Calu3 (cell line): ENCODE data around the gene COL4A4. TPM values are rescaled to one million over a fixed set of nuclear protein-coding genes. Genes with fewer than 3 reads are reported as not detected.

Experiments used
- BruUV-seq: library from RNA; stranded (reverse); fragments of 400-500 nt; replicated peaks from 2 replicates; lab custom pipeline; 2021; lab: Mats Ljungman, UMichigan
- CTCF ChIA-PET: fragments of 300-600 bp; sonication (Branson Sonifier 250); formaldehyde crosslinking; loops from one replicate; lab custom pipeline; 2022; ENCODE audit warnings: antibody characterized with exemption; lab: Charles Lee
- DNase-seq: peaks from one replicate; pipeline ENCODE4 v3.0.0; 2022
- H3K27ac Mint-ChIP-seq: one replicate; pipeline ENCODE4 v1.8.0; 2022; ENCODE audit warnings: mixed read lengths; ENCODE audit not compliant: unreplicated experiment
- H3K27me3 Mint-ChIP-seq: one replicate; pipeline ENCODE4 v1.8.0; 2022; ENCODE audit warnings: mixed read lengths; ENCODE audit not compliant: unreplicated experiment
- H3K36me3 Mint-ChIP-seq: one replicate; pipeline ENCODE4 v1.8.0; 2022; ENCODE audit warnings: mild to moderate bottlenecking, moderate library complexity, mixed read lengths; ENCODE audit not compliant: insufficient read depth, unreplicated experiment
- H3K4me1 Mint-ChIP-seq: one replicate; pipeline ENCODE4 v1.8.0; 2022; ENCODE audit warnings: mild to moderate bottlenecking, low read depth, mixed read lengths; ENCODE audit not compliant: unreplicated experiment
- H3K4me3 Mint-ChIP-seq: one replicate; pipeline ENCODE4 v1.8.0; 2022; ENCODE audit warnings: mild to moderate bottlenecking, low read depth, moderate library complexity, mixed read lengths; ENCODE audit not compliant: unreplicated experiment
- H3K9me3 Mint-ChIP-seq: one replicate; pipeline ENCODE4 v1.8.0; 2022; ENCODE audit warnings: low read depth, mixed read lengths; ENCODE audit not compliant: unreplicated experiment
- intact Hi-C: fragments of 100-400 bp; cut with micrococcal nuclease; formaldehyde crosslinking; loops from one replicate; pipeline ENCODE4 v1.10.0; 2022; ENCODE audit not compliant: unreplicated experiment
- total RNA-seq: library from RNA; stranded (reverse); gene quantifications from 2 replicates; pipeline ENCODE4 v1.2.3, GENCODE V29; 2022
- TF ChIP-seq, protein P1 (sequence below): fragments of 200-600 bp; IDR thresholded peaks from one replicate; pipeline ENCODE4 v1.8.0; 2022; ENCODE audit warnings: antibody characterized with exemption; ENCODE audit not compliant: unreplicated experiment

Gene COL4A4
- total RNA-seq, 1 experiment from 2014 or later, result 17.2 TPM

DNA sequence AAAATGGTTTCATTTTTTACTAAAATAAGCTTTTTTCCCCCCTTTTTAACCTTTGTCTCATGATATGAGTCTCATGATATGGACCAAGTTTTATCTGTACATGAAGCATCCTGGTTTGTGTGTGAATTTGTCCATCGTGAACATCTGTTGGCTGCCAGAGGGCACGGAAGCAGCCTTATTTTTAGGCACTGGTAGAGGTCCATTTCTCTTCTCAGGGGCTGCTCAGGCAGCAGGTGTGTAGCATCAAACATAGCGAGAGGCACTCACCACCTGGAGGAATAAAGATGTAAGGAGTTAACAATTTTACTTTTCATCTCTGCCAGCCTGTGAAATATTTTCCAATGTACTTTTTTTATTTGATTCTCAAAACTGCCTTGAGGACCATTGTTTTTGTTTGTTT lies 193.6 kb downstream of the COL4A4 start:
- Mint-ChIP-seq H3K36me3 (no peaks in the 10 kb centered on the region), H3K4me1 (no peaks in the 10 kb centered on the region), H3K27me3 (no peaks in the 10 kb centered on the region), H3K4me3 (no peak overlapping the region), H3K9me3 (no peaks in the 10 kb centered on the region), H3K27ac (no peak overlapping the region)
- TF ChIP-seq, protein P1, sequence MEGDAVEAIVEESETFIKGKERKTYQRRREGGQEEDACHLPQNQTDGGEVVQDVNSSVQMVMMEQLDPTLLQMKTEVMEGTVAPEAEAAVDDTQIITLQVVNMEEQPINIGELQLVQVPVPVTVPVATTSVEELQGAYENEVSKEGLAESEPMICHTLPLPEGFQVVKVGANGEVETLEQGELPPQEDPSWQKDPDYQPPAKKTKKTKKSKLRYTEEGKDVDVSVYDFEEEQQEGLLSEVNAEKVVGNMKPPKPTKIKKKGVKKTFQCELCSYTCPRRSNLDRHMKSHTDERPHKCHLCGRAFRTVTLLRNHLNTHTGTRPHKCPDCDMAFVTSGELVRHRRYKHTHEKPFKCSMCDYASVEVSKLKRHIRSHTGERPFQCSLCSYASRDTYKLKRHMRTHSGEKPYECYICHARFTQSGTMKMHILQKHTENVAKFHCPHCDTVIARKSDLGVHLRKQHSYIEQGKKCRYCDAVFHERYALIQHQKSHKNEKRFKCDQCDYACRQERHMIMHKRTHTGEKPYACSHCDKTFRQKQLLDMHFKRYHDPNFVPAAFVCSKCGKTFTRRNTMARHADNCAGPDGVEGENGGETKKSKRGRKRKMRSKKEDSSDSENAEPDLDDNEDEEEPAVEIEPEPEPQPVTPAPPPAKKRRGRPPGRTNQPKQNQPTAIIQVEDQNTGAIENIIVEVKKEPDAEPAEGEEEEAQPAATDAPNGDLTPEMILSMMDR, result no peak
- intact Hi-C loops, result no loop called here
- CTCF ChIA-PET, result no interaction called here
- DNase-seq, result no peak
- BruUV-seq, result no TSS peak

DNA sequence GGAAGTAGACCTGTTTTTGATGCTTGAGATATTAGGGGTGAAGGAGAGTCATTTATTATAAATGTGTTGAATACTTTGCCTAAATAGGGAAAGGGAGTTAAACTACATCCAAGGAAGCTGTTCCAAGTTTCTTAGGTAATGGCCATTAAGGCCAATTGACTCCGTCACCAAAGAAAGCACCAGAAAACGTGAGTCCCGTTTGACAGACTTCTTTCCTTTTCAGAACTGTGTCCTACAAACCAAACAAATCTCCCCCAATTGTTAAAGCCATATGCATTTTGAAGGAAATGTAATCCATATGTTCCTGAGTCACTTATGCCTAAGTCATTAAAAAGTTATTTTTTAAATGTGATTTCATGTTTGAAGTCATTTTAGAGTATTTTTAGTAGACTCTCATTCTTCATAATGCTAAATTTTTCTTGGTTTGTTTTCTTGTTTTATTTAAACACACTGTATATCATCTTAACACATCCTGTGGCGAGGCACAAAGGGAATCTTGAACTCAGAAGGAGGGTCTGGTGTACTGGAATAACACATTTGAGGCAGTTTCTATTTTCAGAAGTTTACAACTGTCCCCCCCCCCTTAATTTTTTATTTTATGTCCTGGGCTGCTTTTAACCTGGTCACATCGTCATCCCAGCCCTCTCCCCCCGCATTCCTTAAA lies 194.5 kb downstream of the COL4A4 start:
- CTCF ChIA-PET, result interaction anchor here (0.7 kb wide), 1 partner anchor 34 kb away, joined by 3 read pairs; no protein-coding TSS in a partner anchor
- Mint-ChIP-seq H3K4me1 (no peaks in the 10 kb centered on the region), H3K36me3 (no peaks in the 10 kb centered on the region), H3K27ac (no peak overlapping the region), H3K9me3 (no peaks in the 10 kb centered on the region), H3K27me3 (no peaks in the 10 kb centered on the region), H3K4me3 (no peak overlapping the region)
- no peak for DNase-seq
- TF ChIP-seq, protein P1, result no peak
- BruUV-seq, result no TSS peak
- intact Hi-C loops, result no loop called here

DNA sequence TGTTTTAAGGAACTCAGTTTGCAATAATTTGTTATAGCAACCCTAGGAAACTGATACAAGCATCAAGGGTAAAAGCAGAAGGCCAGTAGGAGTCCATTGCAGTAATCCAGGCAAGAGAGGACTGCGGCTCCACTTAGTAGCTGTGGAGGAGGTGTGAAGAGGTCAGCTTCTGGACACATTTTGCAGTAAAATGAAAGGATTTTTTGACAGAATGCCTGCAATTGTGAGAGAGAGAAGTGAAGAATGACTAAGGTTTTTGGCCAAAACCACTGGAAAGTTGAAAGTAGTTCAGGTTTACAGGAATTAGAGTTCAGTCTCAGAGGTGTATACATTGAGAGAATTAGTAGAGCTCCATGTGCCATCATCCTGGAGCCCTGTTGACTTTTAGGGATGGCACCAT lies 198.6 kb downstream of the COL4A4 start:
- Mint-ChIP-seq H3K27ac (no peak overlapping the region), H3K9me3 (no peaks in the 10 kb centered on the region)
- CTCF ChIA-PET, result no interaction called here

DNA sequence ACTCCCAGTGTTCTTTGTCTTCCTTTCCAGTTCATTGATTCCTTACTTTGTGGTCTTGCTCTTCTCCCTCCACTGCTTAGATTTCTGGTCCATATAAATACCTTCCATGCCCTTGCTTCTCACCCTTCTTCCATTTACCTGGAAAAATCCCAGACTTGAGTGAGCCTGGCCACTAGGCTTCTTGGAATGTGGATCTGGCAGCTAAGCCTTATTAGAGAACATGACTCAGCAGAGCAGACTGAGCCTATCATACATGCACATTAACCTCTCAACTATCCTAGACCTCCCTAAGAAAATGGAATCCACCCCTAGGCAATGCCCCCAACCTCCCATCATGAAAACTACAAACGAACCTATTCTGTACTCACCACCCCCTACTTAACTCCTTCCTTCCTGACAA lies 200.5 kb downstream of the COL4A4 start:
- H3K27me3 Mint-ChIP-seq, result no peaks in the 10 kb centered on the region
- DNase-seq, result no peak
- CTCF ChIA-PET, result no interaction called here
- H3K9me3 Mint-ChIP-seq, result no peaks in the 10 kb centered on the region
- H3K27ac Mint-ChIP-seq, result no peak overlapping the region
- H3K4me1 Mint-ChIP-seq, result no peaks in the 10 kb centered on the region
- BruUV-seq, result no TSS peak
- intact Hi-C loops, result no loop called here
- TF ChIP-seq, protein P1, result no peak
- no peaks in the 10 kb centered on the region for H3K36me3 Mint-ChIP-seq
- H3K4me3 Mint-ChIP-seq, result no peak overlapping the region

More for the DNA sequence above, 198.6 kb downstream of the COL4A4 start:
- intact Hi-C loops, result no loop called here
- no peaks in the 10 kb centered on the region for H3K27me3 Mint-ChIP-seq
- BruUV-seq, result no TSS peak
- DNase-seq, result no peak
- H3K4me1 Mint-ChIP-seq, result no peaks in the 10 kb centered on the region
- H3K4me3 Mint-ChIP-seq, result no peak overlapping the region
- TF ChIP-seq, protein P1, result no peak
- H3K36me3 Mint-ChIP-seq, result no peaks in the 10 kb centered on the region
